Endothelial cell of umbilical vein (primary cell): Measurements from ENCODE around the gene ABCD3. TPM values are rescaled to one million over a fixed set of nuclear protein-coding genes. Genes with fewer than 3 reads are reported as not detected.

Experiments
- BruUV-seq: library from RNA; stranded (reverse); fragments of 400-500 nt; replicated peaks from 2 replicates; lab custom pipeline; 2021; lab: Mats Ljungman, UMichigan
- CTCF ChIA-PET: fragments of 300-600, 350-600 bp; sonication (Branson Sonifier 250); formaldehyde crosslinking; loops from one replicate; lab custom pipeline; 2021; ENCODE audit warnings: antibody characterized with exemption, inconsistent platforms; lab: Charles Lee
- POLR2A ChIA-PET: fragments of 300-600, 350-600 bp; sonication (Branson Sonifier 250); formaldehyde crosslinking; loops from one replicate; lab custom pipeline; 2021; ENCODE audit warnings: antibody characterized with exemption, inconsistent platforms; lab: Charles Lee
- DNase-seq: peaks from one replicate; pipeline ENCODE4 v3.0.0-alpha.2; 2011; ENCODE audit warnings: low read depth, low spot score
- FAIRE-seq: peaks from 2 replicates; lab custom pipeline; 2011; peaks lifted over from hg19 to GRCh38; lab: Jason Lieb, UNC
- H2AFZ ChIP-seq: 2 replicates; pipeline ENCODE4 v1.6.0; 2012; ENCODE audit warnings: low read depth, low read length, control low read depth, inconsistent platforms
- H3K27ac ChIP-seq: 2 replicates; pipeline ENCODE4 v1.5.1; 2011; ENCODE audit warnings: low read depth, mild to moderate bottlenecking, control low read depth, low read length, moderate library complexity; ENCODE audit not compliant: insufficient read depth
- H3K27me3 ChIP-seq, 2 experiments: 2 replicates each; pipeline versions ENCODE4 v1.6.0 to v1.6.1; 2011; ENCODE audit warnings: low read length in 2 of 2, mixed read lengths in 1 of 2; ENCODE audit not compliant: control insufficient read depth in 2 of 2, insufficient read depth in 2 of 2
- H3K36me3 ChIP-seq, 2 experiments: 2 replicates in 1 of 2; 3 replicates in 1 of 2; pipeline ENCODE4 v1.5.1; 2011; ENCODE audit warnings: low read length in 2 of 2, mild to moderate bottlenecking in 1 of 2, moderate library complexity in 1 of 2; ENCODE audit not compliant: control insufficient read depth in 2 of 2, insufficient read depth in 2 of 2; ENCODE audit errors: extremely low read depth in 1 of 2
- H3K4me1 ChIP-seq: 3 replicates; pipeline ENCODE4 v1.5.1; 2011; ENCODE audit warnings: mild to moderate bottlenecking, low read length; ENCODE audit not compliant: control insufficient read depth, insufficient read depth; ENCODE audit errors: extremely low read depth
- H3K4me2 ChIP-seq: 2 replicates; pipeline ENCODE4 v1.6.1; 2011; ENCODE audit warnings: low read length, control low read depth, mixed read lengths; ENCODE audit not compliant: insufficient read depth
- H3K4me3 ChIP-seq, 3 experiments: fragments of 200-600 bp in 1 of 3; sonication (generic), shearing (Covaris generic) in 1 of 3; replicated peaks in 1 of 3; 2 replicates each; pipeline ENCODE4 v1.5.1; 2011 to 2016; ENCODE audit warnings: control low read depth in 3 of 3, low read length in 3 of 3, mild to moderate bottlenecking in 2 of 3, inconsistent platforms in 1 of 3, low read depth in 1 of 3, moderate library complexity in 1 of 3; ENCODE audit not compliant: insufficient read depth in 1 of 3
- H3K79me2 ChIP-seq: 2 replicates; pipeline ENCODE4 v1.6.0; 2012; ENCODE audit warnings: low read length, inconsistent platforms; ENCODE audit not compliant: control insufficient read depth, insufficient read depth
- H3K9ac ChIP-seq: replicated peaks from 2 replicates; pipeline ENCODE3; 2011; ENCODE audit warnings: low read length, control low read depth; ENCODE audit not compliant: insufficient read depth; ENCODE audit errors: extremely low read depth
- H3K9me1 ChIP-seq: replicated peaks from 3 replicates; pipeline ENCODE4 v1.6.0; 2011; ENCODE audit warnings: mild to moderate bottlenecking, low read length; ENCODE audit not compliant: control insufficient read depth, insufficient read depth; ENCODE audit errors: extremely low read depth
- H3K9me3 ChIP-seq: replicated peaks from 2 replicates; pipeline ENCODE4 v1.5.1; 2012; ENCODE audit warnings: low read length, inconsistent platforms; ENCODE audit not compliant: control insufficient read depth, insufficient read depth
- H4K20me1 ChIP-seq: replicated peaks from 2 replicates; pipeline ENCODE3; 2011; ENCODE audit warnings: mild to moderate bottlenecking, low read length; ENCODE audit not compliant: control insufficient read depth, insufficient read depth; ENCODE audit errors: extremely low read depth
- FOS ChIP-seq: IDR thresholded peaks from 2 replicates; pipeline ENCODE4 v1.6.1; 2011; ENCODE audit warnings: mild to moderate bottlenecking, low read length, moderate library complexity, borderline replicate concordance; ENCODE audit not compliant: insufficient read depth
- GATA2 ChIP-seq: IDR thresholded peaks from 2 replicates; pipeline ENCODE4 v1.7.0; 2011; ENCODE audit warnings: low read depth, mild to moderate bottlenecking, moderate library complexity, mixed read lengths, low read length; ENCODE audit not compliant: insufficient read length, insufficient read depth
- JUN ChIP-seq: IDR thresholded peaks from 2 replicates; pipeline ENCODE4 v1.6.1; 2011; ENCODE audit warnings: borderline replicate concordance, low read depth; ENCODE audit not compliant: insufficient read length, insufficient read depth
- MYC ChIP-seq: IDR thresholded peaks from one replicate; pipeline ENCODE4 v1.6.1; 2011; ENCODE audit warnings: mild to moderate bottlenecking, low read depth, low read length
- POLR2A ChIP-seq: IDR thresholded peaks from 2 replicates; pipeline ENCODE4 v1.6.1; 2012; ENCODE audit warnings: low read depth, mild to moderate bottlenecking, control low read depth, low read length
- POLR2AphosphoS5 ChIP-seq: IDR thresholded peaks from 2 replicates; pipeline ENCODE4 v1.6.1; 2012; ENCODE audit warnings: low read depth, mild to moderate bottlenecking, control low read depth, low read length, moderate library complexity; ENCODE audit not compliant: insufficient read depth
- dilution Hi-C: fragments of 300-500 bp; cut with MboI; formaldehyde crosslinking; loops from one replicate; pipeline ENCODE4 v1.15.0; 2019; ENCODE audit warnings: low sequenced_read_pairs; ENCODE audit not compliant: extremely low pct_ligation_motif_present
- intact Hi-C: fragments of 100-400 bp; cut with micrococcal nuclease; formaldehyde crosslinking; loops from one replicate; pipeline ENCODE4 v1.10.0; 2022
- polyA plus RNA-seq, 4 experiments: library from polyadenylated mRNA; depleted of rRNA in 3 of 4; stranded (reverse) in 3 of 4; unstranded in 1 of 4; fragments of >200 nt; gene quantifications; 2 replicates each; pipeline versions ENCODE4 v1.2.1 to v1.2.3, GENCODE V29; 2011 to 2012; ENCODE audit warnings: missing spikeins in 1 of 4
- total RNA-seq: library from RNA; stranded (reverse); gene quantifications from 2 replicates; pipeline ENCODE4 v1.2.3, GENCODE V29; 2021
- TF ChIP-seq, protein P1 (sequence below): IDR thresholded peaks from 2 replicates; pipeline ENCODE4 v1.6.1; 2011; ENCODE audit not compliant: insufficient read depth, insufficient read length
- TF ChIP-seq, protein P2 (sequence below), 2 donors: IDR thresholded peaks; 1 replicate in 1 of 2; 2 replicates in 1 of 2; pipeline ENCODE4 v1.5.1; 2011; ENCODE audit warnings: low read length in 2 of 2, mild to moderate bottlenecking in 2 of 2, moderate library complexity in 2 of 2, control low read depth in 1 of 2, inconsistent platforms in 1 of 2, low read depth in 1 of 2; ENCODE audit not compliant: insufficient read depth in 1 of 2; ENCODE audit errors: extremely low read depth in 1 of 2

ABCD3 gene
- total and polyA plus RNA-seq, 2 donors (not counting 3 experiments of a cell fraction or from before 2014, with no cell fraction given), result 6.3 to 31.6 TPM

DNA sequence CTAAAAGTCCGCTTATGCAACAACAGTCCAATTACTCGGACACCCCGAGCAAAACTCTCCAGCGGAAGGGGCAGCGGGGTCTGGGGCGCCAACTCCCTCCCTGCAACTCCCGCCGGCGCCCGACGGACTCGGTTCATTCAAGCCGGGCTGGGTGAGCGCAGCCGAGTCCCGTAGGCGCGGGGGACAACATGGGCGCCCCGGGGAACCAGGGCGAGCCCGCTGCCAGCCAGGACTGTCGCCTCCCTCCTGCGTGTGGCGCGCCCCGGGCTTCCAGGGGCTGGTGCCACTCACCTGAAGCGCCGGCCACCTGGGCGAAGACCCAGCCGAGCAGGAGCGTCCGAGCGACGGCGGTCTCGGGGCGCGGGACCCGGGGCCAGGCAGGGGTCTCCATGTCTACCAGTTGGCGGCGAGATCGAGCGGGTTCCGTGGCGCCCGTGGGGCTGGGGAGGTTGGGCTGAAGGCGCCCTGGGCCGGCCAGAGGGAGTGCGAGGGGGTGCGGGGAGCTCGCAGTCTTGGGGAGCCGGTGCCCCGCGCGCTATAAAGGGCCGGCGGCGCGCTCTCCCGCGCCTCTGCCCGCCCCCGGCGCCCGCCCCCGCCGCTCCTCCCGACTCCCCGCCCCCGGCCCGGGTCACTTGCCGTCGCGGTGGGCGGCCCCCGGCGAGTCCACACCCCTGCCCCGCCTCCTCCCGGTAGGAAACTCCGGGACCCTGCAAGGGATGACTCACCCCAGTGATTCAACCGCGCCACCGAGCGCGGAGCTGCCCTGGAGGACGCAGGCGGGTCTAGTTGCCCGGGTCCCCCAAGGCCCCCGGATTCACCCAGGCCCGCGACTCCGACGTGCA, 123.3 kb downstream of the ABCD3 start, which contains the start of gene F3:
Gene F3, minus strand, starts transcription at position 514 of the 842 bp plus-strand sequence. Its CDS starts 123 bp downstream, at position 391.
- CTCF ChIA-PET, result interaction anchor here (0.8 to 2.6 kb wide), 10 partner anchors 12 to 693 kb away, joined by 3 to 6 read pairs (median 3); partner anchors contain the start of gene RWDD3
- peak within 1 kb of the TSS; percentile 75 for H3K9ac ChIP-seq
- peak; percentile 55 for FAIRE-seq
- peaks cover 24% of the 10 kb centered on the region for H3K4me1 ChIP-seq
- no peaks in the 10 kb centered on the region for H3K9me3 ChIP-seq
- H3K79me2 ChIP-seq, result no peaks in the 10 kb centered on the region
- H4K20me1 ChIP-seq, result no peaks in the 10 kb centered on the region
- peak within 1 kb of the TSS; percentile 41 to 59 (median 59) for H3K4me3 ChIP-seq
- peak within 1 kb of the TSS; percentile 86 for H2AFZ ChIP-seq
- intact Hi-C loops (loop anchor here (2.0 kb wide), 1 partner anchor 253 kb away; no protein-coding TSS in a partner anchor), dilution Hi-C loops (loop anchor here (25.0 kb wide), 1 partner anchor 271 kb away; the partner anchor contains the start of gene SLC44A3)
- no peaks in the 10 kb centered on the region for H3K9me1 ChIP-seq
- H3K4me2 ChIP-seq, result peak within 1 kb of the TSS; percentile 81
- TF ChIP-seq POLR2A (no peak), JUN (peak; percentile 81), POLR2AphosphoS5 (peak; percentile 15), FOS (peak; percentile 86), MYC (no peak), GATA2 (no peak)
- TF ChIP-seq, protein P1, sequence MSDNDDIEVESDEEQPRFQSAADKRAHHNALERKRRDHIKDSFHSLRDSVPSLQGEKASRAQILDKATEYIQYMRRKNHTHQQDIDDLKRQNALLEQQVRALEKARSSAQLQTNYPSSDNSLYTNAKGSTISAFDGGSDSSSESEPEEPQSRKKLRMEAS, result no peak
- TF ChIP-seq, protein P2, sequence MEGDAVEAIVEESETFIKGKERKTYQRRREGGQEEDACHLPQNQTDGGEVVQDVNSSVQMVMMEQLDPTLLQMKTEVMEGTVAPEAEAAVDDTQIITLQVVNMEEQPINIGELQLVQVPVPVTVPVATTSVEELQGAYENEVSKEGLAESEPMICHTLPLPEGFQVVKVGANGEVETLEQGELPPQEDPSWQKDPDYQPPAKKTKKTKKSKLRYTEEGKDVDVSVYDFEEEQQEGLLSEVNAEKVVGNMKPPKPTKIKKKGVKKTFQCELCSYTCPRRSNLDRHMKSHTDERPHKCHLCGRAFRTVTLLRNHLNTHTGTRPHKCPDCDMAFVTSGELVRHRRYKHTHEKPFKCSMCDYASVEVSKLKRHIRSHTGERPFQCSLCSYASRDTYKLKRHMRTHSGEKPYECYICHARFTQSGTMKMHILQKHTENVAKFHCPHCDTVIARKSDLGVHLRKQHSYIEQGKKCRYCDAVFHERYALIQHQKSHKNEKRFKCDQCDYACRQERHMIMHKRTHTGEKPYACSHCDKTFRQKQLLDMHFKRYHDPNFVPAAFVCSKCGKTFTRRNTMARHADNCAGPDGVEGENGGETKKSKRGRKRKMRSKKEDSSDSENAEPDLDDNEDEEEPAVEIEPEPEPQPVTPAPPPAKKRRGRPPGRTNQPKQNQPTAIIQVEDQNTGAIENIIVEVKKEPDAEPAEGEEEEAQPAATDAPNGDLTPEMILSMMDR (IDR thresholded peaks at IDR 0.05; ENCODE audit: extremely low read depth in 1 of 2, insufficient read depth in 1 of 2, low read depth in 1 of 2, low read length in 2 of 2), result no peak
- no peaks in the 10 kb centered on the region for H3K36me3 ChIP-seq
- POLR2A ChIA-PET, result no interaction called here
- BruUV-seq, result no TSS peak
- peak within 1 kb of the TSS; percentile 23 for H3K27ac ChIP-seq
- H3K27me3 ChIP-seq, result no peaks in the 10 kb centered on the region
- peak; percentile 87 for DNase-seq
